ENCODE measurements around the gene SPEM3.

The SPEM3 gene

GRCh38 chr17:7384489-7385081 is 44.1 kb upstream of the SPEM3 start:
- TF ChIP-seq CTCF (conservative IDR thresholded peaks at IDR 0.05), result no peak
- H3K27ac ChIP-seq, result no peak overlapping the region

GRCh38 chr17:7388856-7389255 is 39.8 kb upstream of the SPEM3 start:
- no peak overlapping the region for H3K27ac ChIP-seq
- TF ChIP-seq CTCF (conservative IDR thresholded peaks at IDR 0.05), result no peak

- TF ChIP-seq CTCF (conservative IDR thresholded peaks at IDR 0.05), result no peak
- H3K27ac ChIP-seq, result no peak overlapping the region
Observed at GRCh38 chr17:7389924-7390910, 38.4 kb upstream of the SPEM3 start.

GRCh38 chr17:7391307-7391706 is 37.4 kb upstream of the SPEM3 start:
- TF ChIP-seq CTCF (conservative IDR thresholded peaks at IDR 0.05), result no peak
- no peak overlapping the region for H3K27ac ChIP-seq

GRCh38 chr17:7392696-7393612 is 35.7 kb upstream of the SPEM3 start:
- no peak for TF ChIP-seq CTCF (conservative IDR thresholded peaks at IDR 0.05)
- peak overlapping the region; percentile 81; the same call in 1 of the 2 replicates for H3K27ac ChIP-seq

GRCh38 chr17:7393613-7394451 is 34.8 kb upstream of the SPEM3 start:
- TF ChIP-seq CTCF (conservative IDR thresholded peaks at IDR 0.05), result no peak
- peak overlapping the region; percentile 81 for H3K27ac ChIP-seq

Measured in VCaP (cell line).